Mesenchymal stem cell (in vitro differentiated cells and primary cell): ENCODE data around the gene LOXL3.
"Not testable (repeated sequence)": the region's sequence is repeated elsewhere in the genome, so short reads cannot be mapped to it uniquely, and the experiment has no call there.

Experiments used
- DNase-seq: peaks from one replicate; pipeline ENCODE4 v3.0.0-alpha.2; 2013
- H2AFZ ChIP-seq: one replicate; pipeline ENCODE4 v1.6.1; 2013; ENCODE audit warnings: low read depth, mild to moderate bottlenecking, control low read depth, inconsistent platforms, low read length, moderate library complexity
- H2AK5ac ChIP-seq: 2 replicates; pipeline ENCODE4 v1.6.1; 2013; ENCODE audit warnings: low read length, moderate library complexity, mild to moderate bottlenecking, inconsistent platforms; ENCODE audit not compliant: severe bottlenecking
- H2BK120ac ChIP-seq: one replicate; pipeline ENCODE4 v1.6.1; 2013; ENCODE audit warnings: low read depth, mild to moderate bottlenecking, inconsistent platforms, low read length, moderate library complexity
- H2BK12ac ChIP-seq, 2 experiments: one replicate each; pipeline ENCODE4 v1.6.1; 2013; ENCODE audit warnings: inconsistent platforms in 2 of 2, low read length in 2 of 2, mild to moderate bottlenecking in 2 of 2, moderate library complexity in 2 of 2, control low read depth in 1 of 2
- H2BK15ac ChIP-seq: one replicate; pipeline ENCODE4 v1.6.1; 2013; ENCODE audit warnings: mild to moderate bottlenecking, low read depth, inconsistent platforms; ENCODE audit not compliant: poor library complexity, severe bottlenecking
- H2BK5ac ChIP-seq: 2 replicates; pipeline ENCODE4 v1.6.1; 2013; ENCODE audit warnings: low read depth, mild to moderate bottlenecking, low read length, control low read depth, inconsistent platforms; ENCODE audit not compliant: poor library complexity, severe bottlenecking
- H3K14ac ChIP-seq, 2 experiments: one replicate each; pipeline ENCODE4 v1.6.1; 2013; ENCODE audit warnings: inconsistent platforms in 2 of 2, low read length in 2 of 2, control low read depth in 1 of 2, mild to moderate bottlenecking in 1 of 2, moderate library complexity in 1 of 2
- H3K18ac ChIP-seq, 2 experiments: one replicate each; pipeline ENCODE4 v1.6.1; 2013; ENCODE audit warnings: inconsistent platforms in 2 of 2, low read length in 2 of 2, control low read depth in 1 of 2, low read depth in 1 of 2, mild to moderate bottlenecking in 1 of 2
- H3K23ac ChIP-seq, 2 experiments: one replicate each; pipeline ENCODE4 v1.6.1; 2013; ENCODE audit warnings: inconsistent platforms in 2 of 2, low read length in 2 of 2, mild to moderate bottlenecking in 2 of 2, moderate library complexity in 2 of 2, control low read depth in 1 of 2
- H3K27ac ChIP-seq: 2 replicates; pipeline ENCODE4 v1.5.1; 2013; ENCODE audit warnings: mild to moderate bottlenecking, moderate library complexity, low read length, control low read depth, inconsistent platforms; ENCODE audit not compliant: poor library complexity, severe bottlenecking
- H3K27me3 ChIP-seq, 2 experiments: 2 replicates each; pipeline versions ENCODE4 v1.6.1 to v1.7.0; 2013; ENCODE audit warnings: low read length in 2 of 2, mild to moderate bottlenecking in 2 of 2, moderate library complexity in 2 of 2, control low read depth in 1 of 2, inconsistent platforms in 1 of 2; ENCODE audit not compliant: control insufficient read depth in 1 of 2, insufficient read depth in 1 of 2
- H3K36me3 ChIP-seq, 2 experiments: 2 replicates each; pipeline versions ENCODE4 v1.6.1 to v1.7.0; 2013; ENCODE audit warnings: low read length in 2 of 2, control low read depth in 1 of 2, inconsistent platforms in 1 of 2, low read depth in 1 of 2, mild to moderate bottlenecking in 1 of 2; ENCODE audit not compliant: insufficient read depth in 2 of 2, control insufficient read depth in 1 of 2
- H3K4ac ChIP-seq, 2 experiments: one replicate each; pipeline ENCODE4 v1.6.1; 2013; ENCODE audit warnings: inconsistent platforms in 2 of 2, low read length in 2 of 2, mild to moderate bottlenecking in 2 of 2, moderate library complexity in 2 of 2, control low read depth in 1 of 2, low read depth in 1 of 2
- H3K4me1 ChIP-seq: 2 replicates; pipeline ENCODE4 v1.6.1; 2013; ENCODE audit warnings: low read depth, low read length, control low read depth; ENCODE audit not compliant: control insufficient read depth, insufficient read depth
- H3K4me2 ChIP-seq: 2 replicates; pipeline ENCODE4 v1.6.1; 2013; ENCODE audit warnings: low read length, mild to moderate bottlenecking, inconsistent platforms; ENCODE audit not compliant: poor library complexity, severe bottlenecking
- H3K4me3 ChIP-seq, 2 experiments: 2 replicates each; pipeline versions ENCODE4 v1.5.1 to v1.7.0; 2013; ENCODE audit warnings: low read length in 2 of 2, mild to moderate bottlenecking in 2 of 2, control low read depth in 1 of 2, low read depth in 1 of 2; ENCODE audit not compliant: insufficient read depth in 1 of 2
- H3K79me1 ChIP-seq: replicated peaks from 2 replicates; pipeline ENCODE4 v1.6.1; 2013; ENCODE audit warnings: mild to moderate bottlenecking, control low read depth, low read length, inconsistent platforms; ENCODE audit not compliant: poor library complexity, severe bottlenecking
- H3K9ac ChIP-seq: 2 replicates; pipeline ENCODE4 v1.7.0; 2013; ENCODE audit warnings: mild to moderate bottlenecking, low read length, moderate library complexity
- H3K9me3 ChIP-seq: 2 replicates; pipeline ENCODE4 v1.7.0; 2013; ENCODE audit warnings: mild to moderate bottlenecking, low read length; ENCODE audit not compliant: control insufficient read depth
- H4K8ac ChIP-seq: one replicate; pipeline ENCODE4 v1.6.1; 2013; ENCODE audit warnings: inconsistent platforms, mild to moderate bottlenecking, low read length, moderate library complexity
- H4K91ac ChIP-seq: one replicate; pipeline ENCODE4 v1.6.1; 2013; ENCODE audit warnings: mild to moderate bottlenecking, low read length, inconsistent platforms
- WGBS: methylation state at CpG from one replicate; pipeline ENCODE4 v1.1.7; 2013; ENCODE audit warnings: mixed read lengths; 5-methylcytosine and 5-hydroxymethylcytosine counted together

Gene LOXL3

DNA sequence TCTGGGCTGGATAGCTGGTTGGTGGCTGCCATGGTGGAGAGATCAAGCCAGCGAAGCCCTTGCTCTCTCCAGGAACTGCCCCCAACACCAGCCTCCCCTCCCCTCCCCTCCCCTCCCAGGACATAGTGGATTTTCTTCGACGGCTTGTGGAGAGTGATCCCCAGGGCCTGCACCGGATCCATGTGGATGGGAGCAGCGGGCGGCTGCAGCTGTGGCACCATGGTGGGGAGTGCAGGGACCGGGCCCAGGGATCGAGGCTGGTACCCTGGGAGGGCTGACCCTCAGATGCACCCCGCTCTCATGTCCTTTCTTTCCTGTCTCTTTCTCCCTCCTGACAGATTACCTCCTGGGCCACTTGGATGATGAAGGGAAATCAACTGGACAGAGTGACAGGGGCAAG is 63.8 kb downstream of the LOXL3 start:
- Histone ChIP-seq H3K4ac (no peak overlapping the region), H3K23ac (no peak overlapping the region), H3K79me1 (peaks cover 15% of the 10 kb centered on the region), H4K91ac (no peak overlapping the region), H3K27me3 (no peaks in the 10 kb centered on the region), H3K14ac (no peak overlapping the region), H2BK120ac (no peak overlapping the region), H3K4me2 (no peak overlapping the region), H3K18ac (no peak overlapping the region), H2BK5ac (no peak overlapping the region), H4K8ac (no peak overlapping the region), H3K4me1 (no peaks in the 10 kb centered on the region), H3K27ac (no peak overlapping the region), H2AFZ (no peak overlapping the region), H2AK5ac (no peak overlapping the region), H3K9ac (no peak overlapping the region), H3K4me3 (no peak overlapping the region), H2BK12ac (no peak overlapping the region), H3K36me3 (peaks cover 50 to 83% of the 10 kb centered on the region in 2 experiments), H2BK15ac (no peak overlapping the region), H3K9me3 (no peaks in the 10 kb centered on the region)
- no peak for DNase-seq
- 97% methylated on average over 9 of the region's 9 CpGs for WGBS

DNA sequence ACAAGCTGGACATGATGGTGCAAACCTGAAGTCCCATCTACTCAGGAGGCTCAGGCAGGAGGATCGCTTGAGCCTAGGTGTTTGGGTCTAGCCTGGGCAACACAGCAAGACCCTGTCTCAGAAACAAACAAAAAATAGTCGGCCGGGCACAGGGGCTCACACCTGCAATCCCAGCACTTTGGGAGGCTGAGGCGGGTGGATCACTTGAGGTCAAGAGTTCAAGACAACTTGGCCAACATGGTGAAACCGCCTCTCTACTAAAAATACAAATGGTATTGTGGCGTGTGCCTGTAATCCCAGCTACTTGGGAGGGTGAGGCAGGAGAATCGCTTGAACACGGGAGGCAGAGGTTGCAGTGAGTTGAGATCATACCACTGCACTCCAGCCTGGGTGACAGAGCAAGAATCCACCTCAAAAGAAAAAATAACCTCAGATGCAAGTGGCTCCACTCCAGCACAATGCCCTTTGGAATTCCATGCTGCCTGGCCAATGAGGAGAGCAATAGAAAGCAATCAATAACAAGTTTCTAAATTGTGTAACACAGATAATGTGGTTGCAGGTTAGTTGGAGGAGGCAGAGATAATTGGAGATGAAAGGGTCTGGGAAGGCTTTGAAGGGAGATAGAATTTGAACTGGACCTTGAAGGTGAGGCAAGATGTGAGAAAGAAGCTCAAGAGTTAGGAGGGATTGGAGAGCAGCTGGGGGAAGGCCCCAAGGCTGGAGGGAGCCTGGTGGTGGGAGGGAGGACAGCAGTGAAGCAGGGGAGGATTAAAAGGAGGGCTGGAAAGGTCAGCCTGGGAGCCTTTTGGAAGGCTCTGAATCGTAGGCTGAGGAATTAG is 64.9 kb downstream of the LOXL3 start:
- Histone ChIP-seq H3K9ac (peak overlapping the region; percentile 55), H3K4ac (no peak overlapping the region), H4K91ac (no peak overlapping the region), H2AFZ (no peak overlapping the region), H3K27ac (no peak overlapping the region), H3K4me3 (no peak overlapping the region), H3K36me3 (peaks cover 50 to 75% of the 10 kb centered on the region in 2 experiments), H3K4me1 (no peaks in the 10 kb centered on the region), H3K4me2 (no peak overlapping the region), H3K27me3 (no peaks in the 10 kb centered on the region), H3K14ac (no peak overlapping the region), H2BK15ac (no peak overlapping the region), H3K79me1 (peaks cover 15% of the 10 kb centered on the region), H2BK5ac (no peak overlapping the region), H3K9me3 (no peaks in the 10 kb centered on the region), H2AK5ac (no peak overlapping the region), H4K8ac (no peak overlapping the region), H3K23ac (no peak overlapping the region), H2BK12ac (no peak overlapping the region), H3K18ac (no peak overlapping the region), H2BK120ac (no peak overlapping the region)
- no peak for DNase-seq
- WGBS = 90% methylated on average over 8 of the region's 9 CpGs

DNA sequence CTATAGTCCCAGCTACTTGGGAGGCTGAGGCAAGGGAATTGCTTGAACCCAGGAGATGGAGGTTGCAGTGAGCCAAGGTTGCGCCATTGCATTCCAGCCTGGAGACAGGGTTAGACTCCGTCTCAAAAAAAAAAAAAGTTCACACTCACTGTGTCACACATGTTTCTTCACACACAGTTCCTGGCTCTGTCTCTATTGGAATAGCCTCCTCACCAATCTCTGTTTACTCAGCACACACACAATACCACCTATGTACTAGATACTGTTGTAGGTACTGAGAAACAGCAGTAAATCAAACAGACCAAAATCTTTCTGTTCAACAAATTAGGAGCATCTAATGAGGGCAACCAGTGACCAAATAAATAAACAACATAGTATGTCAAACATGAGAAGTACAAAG is 67.6 kb downstream of the LOXL3 start:
- no peaks in the 10 kb centered on the region for H3K9me3 ChIP-seq
- no peak overlapping the region for H3K18ac ChIP-seq
- H3K27me3 ChIP-seq = no peaks in the 10 kb centered on the region
- no peak overlapping the region for H3K23ac ChIP-seq
- H3K9ac ChIP-seq = no peak overlapping the region
- H2BK5ac ChIP-seq = no peak overlapping the region
- no peak overlapping the region for H2AK5ac ChIP-seq
- H3K36me3 ChIP-seq = peaks cover 26 to 50% of the 10 kb centered on the region in 2 experiments
- H3K4ac ChIP-seq = no peak overlapping the region
- H2AFZ ChIP-seq = no peak overlapping the region
- H3K4me2 ChIP-seq = no peak overlapping the region
- WGBS = 100% methylated on average over 2 of the region's 2 CpGs
- H4K91ac ChIP-seq = no peak overlapping the region
- H3K79me1 ChIP-seq = peaks cover 21% of the 10 kb centered on the region
- H4K8ac ChIP-seq = no peak overlapping the region
- H3K14ac ChIP-seq = no peak overlapping the region
- no peak overlapping the region for H3K4me3 ChIP-seq
- H3K4me1 ChIP-seq = peaks cover 12% of the 10 kb centered on the region
- H2BK15ac ChIP-seq = no peak overlapping the region
- no peak overlapping the region for H2BK120ac ChIP-seq
- no peak overlapping the region for H3K27ac ChIP-seq
- no peak for DNase-seq
- H2BK12ac ChIP-seq = no peak overlapping the region

DNA sequence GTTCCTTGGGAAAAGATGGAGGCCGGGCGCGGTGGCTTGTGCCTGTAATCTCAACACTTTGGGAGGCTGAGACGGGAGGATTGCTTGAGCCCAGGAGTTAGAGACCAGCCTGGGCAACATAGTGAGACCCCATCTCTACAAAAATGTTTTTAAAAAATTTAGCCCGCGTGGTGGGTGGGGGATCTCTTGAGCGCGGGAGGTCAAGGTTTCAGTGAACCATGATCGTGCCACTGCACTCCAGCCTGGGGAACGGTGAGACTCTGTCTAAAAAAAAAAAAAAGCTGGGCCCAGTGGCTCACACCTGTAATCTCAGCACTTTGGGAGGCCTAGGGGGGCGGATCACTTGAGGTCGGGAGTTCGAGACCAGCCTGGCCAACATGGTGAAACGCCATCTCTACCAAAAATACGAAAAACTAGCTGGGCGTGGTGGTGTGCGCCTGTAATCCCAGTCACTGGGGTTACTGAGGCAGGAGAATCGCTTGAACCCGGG is 70.0 kb downstream of the LOXL3 start:
- not testable (repeated sequence) for H3K18ac ChIP-seq, H2AK5ac ChIP-seq, H3K9me3 ChIP-seq, DNase-seq, H3K4ac ChIP-seq, H3K27me3 ChIP-seq, H3K14ac ChIP-seq, H2BK120ac ChIP-seq, H4K8ac ChIP-seq, H2BK15ac ChIP-seq, H3K27ac ChIP-seq, H2BK12ac ChIP-seq, H2BK5ac ChIP-seq, H3K23ac ChIP-seq, H2AFZ ChIP-seq, H4K91ac ChIP-seq
- Histone ChIP-seq H3K36me3 (peaks cover 14 to 51% of the 10 kb centered on the region in 2 experiments), H3K79me1 (peaks cover 28% of the 10 kb centered on the region), H3K4me3 (peak overlapping the region; percentile 82 to 93), H3K9ac (peak overlapping the region; percentile 94), H3K4me1 (peaks cover 18% of the 10 kb centered on the region), H3K4me2 (peak overlapping the region; percentile 98)
- 89% methylated on average over 19 of the region's 19 CpGs for WGBS
